ENCODE results near the gene FADS6.

- TF ChIP-seq, protein P1, sequence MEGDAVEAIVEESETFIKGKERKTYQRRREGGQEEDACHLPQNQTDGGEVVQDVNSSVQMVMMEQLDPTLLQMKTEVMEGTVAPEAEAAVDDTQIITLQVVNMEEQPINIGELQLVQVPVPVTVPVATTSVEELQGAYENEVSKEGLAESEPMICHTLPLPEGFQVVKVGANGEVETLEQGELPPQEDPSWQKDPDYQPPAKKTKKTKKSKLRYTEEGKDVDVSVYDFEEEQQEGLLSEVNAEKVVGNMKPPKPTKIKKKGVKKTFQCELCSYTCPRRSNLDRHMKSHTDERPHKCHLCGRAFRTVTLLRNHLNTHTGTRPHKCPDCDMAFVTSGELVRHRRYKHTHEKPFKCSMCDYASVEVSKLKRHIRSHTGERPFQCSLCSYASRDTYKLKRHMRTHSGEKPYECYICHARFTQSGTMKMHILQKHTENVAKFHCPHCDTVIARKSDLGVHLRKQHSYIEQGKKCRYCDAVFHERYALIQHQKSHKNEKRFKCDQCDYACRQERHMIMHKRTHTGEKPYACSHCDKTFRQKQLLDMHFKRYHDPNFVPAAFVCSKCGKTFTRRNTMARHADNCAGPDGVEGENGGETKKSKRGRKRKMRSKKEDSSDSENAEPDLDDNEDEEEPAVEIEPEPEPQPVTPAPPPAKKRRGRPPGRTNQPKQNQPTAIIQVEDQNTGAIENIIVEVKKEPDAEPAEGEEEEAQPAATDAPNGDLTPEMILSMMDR (conservative IDR thresholded peaks at IDR 0.05) = no peak
- TF ChIP-seq ZFX (IDR thresholded peaks at IDR 0.05) = no peak
Observed at GRCh38 chr17:74903034-74903433, 9.6 kb upstream of the FADS6 start.
